HG03103 (cell line): ENCODE data around the gene IGSF3.

Source experiments
- ATAC-seq: cut with Tn5 transposase; IDR thresholded peaks from one replicate; pipeline ENCODE4 v1.9.1; 2021; ENCODE audit warnings: low read depth; ENCODE audit not compliant: unreplicated experiment

IGSF3 gene

GRCh38 chr1:116532671-116533428, 134.7 kb downstream of the IGSF3 start:
- no peak for ATAC-seq

GRCh38 chr1:116531917-116532316, 135.6 kb downstream of the IGSF3 start:
- ATAC-seq = no peak

- no peak for ATAC-seq
These were observed 137.9 kb downstream of the IGSF3 start for GRCh38 chr1:116529681-116530080.

- ATAC-seq = no peak
These were observed 138.3 kb downstream of the IGSF3 start for GRCh38 chr1:116529199-116529631.

GRCh38 chr1:116528329-116529083, 139.0 kb downstream of the IGSF3 start:
- no peak for ATAC-seq

- no peak for ATAC-seq
These were observed 142.1 kb downstream of the IGSF3 start for GRCh38 chr1:116525440-116525839.
